ENCODE data around the gene SIRT4. TPM values are rescaled to one million over a fixed set of nuclear protein-coding genes. Genes with fewer than 3 reads are reported as not detected.

SIRT4 gene
- total and polyA plus RNA-seq, 2 of the 4 experiments (the other 2 are of a cell fraction) = 0.87 to 2.0 TPM

GRCh38 chr12:120350576-120351350 lies 48.6 kb downstream of the SIRT4 start:
- no peak for DNase-seq
- no peak overlapping the region for H3K4me2 ChIP-seq (ENCODE audit: low read depth, low read length)
- intact Hi-C loops (cut with micrococcal nuclease) (no loop called here), dilution Hi-C loops (cut with HindIII; ENCODE audit: low sequenced_read_pairs, unreplicated experiment) (no loop called here), in situ Hi-C loops (cut with MboI; ENCODE audit: low sequenced_read_pairs) (no loop called here)
- H3K9me1 ChIP-seq (ENCODE audit: insufficient read depth, low read length) = 0 out of 2 replicates have a peak, but pooled peaks cover 3% of the 10 kb centered on the region
- TF ChIP-seq USF2 (IDR thresholded peaks at IDR 0.05; ENCODE audit: low read depth, low read length) (no peak), NFE2L2 (IDR thresholded peaks at IDR 0.05; ENCODE audit: low read depth, low read length) (no peak), RFX5 (IDR thresholded peaks at IDR 0.05; ENCODE audit: low read depth, low read length) (no peak), POLR2A (IDR thresholded peaks at IDR 0.05; ENCODE audit: low read depth, low read length) (no peak), FOS (IDR thresholded peaks at IDR 0.05; ENCODE audit: low read depth, low read length) (no peak), CHD1 (IDR thresholded peaks at IDR 0.05; ENCODE audit: low read depth, low read length) (no peak), MAZ (IDR thresholded peaks at IDR 0.05; ENCODE audit: borderline replicate concordance, low read depth, low read length) (no peak), MXI1 (IDR thresholded peaks at IDR 0.05; ENCODE audit: borderline replicate concordance, low read depth, low read length) (no peak), ELK1 (IDR thresholded peaks at IDR 0.05; ENCODE audit: borderline replicate concordance, low read depth, low read length) (no peak), MAFK (IDR thresholded peaks at IDR 0.05; ENCODE audit: low read depth, low read length) (no peak), RAD21 (IDR thresholded peaks at IDR 0.05; ENCODE audit: low read length) (no peak), RCOR1 (IDR thresholded peaks at IDR 0.05; ENCODE audit: insufficient replicate concordance, low read length) (no peak), CEBPB (IDR thresholded peaks at IDR 0.05; ENCODE audit: low read depth, low read length) (no peak), CTCF (conservative IDR thresholded peaks at IDR 0.05; ENCODE audit: low read depth, low read length) (no peak), SMC3 (IDR thresholded peaks at IDR 0.05; ENCODE audit: low read depth, low read length) (no peak), BHLHE40 (IDR thresholded peaks at IDR 0.05; ENCODE audit: low read depth, low read length) (no peak)
- no peak for ATAC-seq (ENCODE audit: low read depth)
- H3K79me1 ChIP-seq (ENCODE audit: low read depth in 1 of 2, low read length in 2 of 2) = no peaks in the 10 kb centered on the region
- peaks cover 27% of the 10 kb centered on the region for H3K27me3 ChIP-seq (ENCODE audit: control insufficient read depth, insufficient read depth, low read length)
- no peak overlapping the region for H2BK120ac ChIP-seq (ENCODE audit: low read depth, low read length)
- no TSS peak for BruUV-seq (replicated peaks)
- H4K91ac ChIP-seq (ENCODE audit: insufficient read depth, low read depth, low read length) = no peak overlapping the region
- no peak overlapping the region for H2BK5ac ChIP-seq (ENCODE audit: low read depth, low read length, poor library complexity, severe bottlenecking)
- no peak overlapping the region for H2AK9ac ChIP-seq (replicated peaks; ENCODE audit: low read depth, low read length, poor library complexity)
- no peaks in the 10 kb centered on the region for H3K9me3 ChIP-seq (ENCODE audit: control insufficient read depth, insufficient read depth, low read length)
- H3K23ac ChIP-seq (ENCODE audit: low read depth, low read length) = no peak overlapping the region
- ChIA-PET CTCF (no interaction called here), POLR2A (ENCODE audit: unreplicated experiment) (no interaction called here)
- no peak overlapping the region for H3K18ac ChIP-seq (ENCODE audit: low read depth, low read length)
- no peak overlapping the region for H3K4ac ChIP-seq (ENCODE audit: low read depth, low read length)
- 62% methylated on average over 7 of the region's 19 CpGs; no CpG with 5 or more reads in 1 of the 2 experiments for WGBS, 2 experiments (ENCODE audit: extremely low coverage in 2 of 2, insufficient read length in 1 of 2)
- no peak overlapping the region for H3K4me3 ChIP-seq (ENCODE audit: insufficient read depth, low read depth, low read length)
- H4K20me1 ChIP-seq (ENCODE audit: insufficient read depth, low read length) = no peaks in the 10 kb centered on the region
- H3K9ac ChIP-seq (ENCODE audit: low read depth, low read length) = no peak overlapping the region
- no peak overlapping the region for H2AK5ac ChIP-seq (ENCODE audit: low read depth, low read length)
- H3K14ac ChIP-seq (replicated peaks; ENCODE audit: low read depth, low read length) = no peak overlapping the region
- H3K4me1 ChIP-seq (ENCODE audit: control insufficient read depth, insufficient read depth, low read length) = no peaks in the 10 kb centered on the region
- H3K36me3 ChIP-seq (ENCODE audit: control insufficient read depth, insufficient read depth, low read length) = no peaks in the 10 kb centered on the region
- H3K27ac ChIP-seq (ENCODE audit: insufficient read depth, low read length) = no peak overlapping the region
- no peak overlapping the region for H3K56ac ChIP-seq (ENCODE audit: extremely low read depth, insufficient read depth, low read length)
- H2BK15ac ChIP-seq (ENCODE audit: low read depth, low read length) = no peak overlapping the region
- no peak overlapping the region for H2AFZ ChIP-seq (replicated peaks; ENCODE audit: low read length, poor library complexity)
- H4K5ac ChIP-seq (ENCODE audit: low read depth, low read length) = no peak overlapping the region
- no peak overlapping the region for H2BK20ac ChIP-seq (ENCODE audit: low read depth, low read length)
- H4K8ac ChIP-seq (ENCODE audit: low read depth in 2 of 2, low read length in 2 of 2) = no peak overlapping the region
